ENCODE results near the gene GTF3C2. TPM values are rescaled to one million over a fixed set of nuclear protein-coding genes. Genes with fewer than 3 reads are reported as not detected.

GTF3C2 gene
- total RNA-seq, 1 donor from 2014 or later, result 54.9 TPM

GRCh38 chr2:27297195-27297594, 59.4 kb downstream of the GTF3C2 start:
- Histone ChIP-seq H3K27me3 (ENCODE audit: control insufficient read depth, insufficient read depth, low read length) (peaks cover 6% of the 10 kb centered on the region), H3K4me3 (ENCODE audit: low read depth, low read length) (no peak overlapping the region), H3K36me3 (ENCODE audit: control insufficient read depth, insufficient read depth, low read length) (no peaks in the 10 kb centered on the region)
- TF ChIP-seq CTCF (IDR thresholded peaks at IDR 0.05; ENCODE audit: insufficient read depth, low read length, poor library complexity, severe bottlenecking), result no peak
- no peak for DNase-seq (ENCODE audit: low read depth)

DNA sequence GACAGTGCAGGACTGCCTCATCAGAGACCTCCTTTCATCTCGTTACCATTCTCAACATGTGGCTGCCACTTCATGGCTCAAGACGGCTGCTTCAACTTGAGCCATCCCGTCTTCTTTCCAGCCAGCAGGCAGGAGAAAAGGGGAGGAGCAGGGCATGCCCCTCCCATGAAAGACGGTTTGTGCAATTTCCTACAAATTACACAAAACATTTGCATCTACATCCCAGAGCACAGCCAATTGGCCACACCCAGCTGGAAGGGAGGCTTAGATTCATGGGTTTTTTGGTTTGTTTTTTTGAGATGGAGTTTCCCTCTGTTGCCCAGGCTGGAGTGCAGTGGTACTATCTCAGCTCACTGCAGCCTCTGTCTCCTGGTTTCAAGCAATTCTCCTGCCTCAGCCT, 60.1 kb downstream of the GTF3C2 start:
- no peak for DNase-seq (ENCODE audit: low read depth)
- Histone ChIP-seq H3K4me3 (ENCODE audit: low read depth, low read length) (no peak overlapping the region), H3K27me3 (ENCODE audit: control insufficient read depth, insufficient read depth, low read length) (peaks cover 11% of the 10 kb centered on the region), H3K36me3 (ENCODE audit: control insufficient read depth, insufficient read depth, low read length) (no peaks in the 10 kb centered on the region)
- no peak for TF ChIP-seq CTCF (IDR thresholded peaks at IDR 0.05; ENCODE audit: insufficient read depth, low read length, poor library complexity, severe bottlenecking)

GRCh38 chr2:27294928-27295327, 61.6 kb downstream of the GTF3C2 start:
- Histone ChIP-seq H3K36me3 (ENCODE audit: control insufficient read depth, insufficient read depth, low read length) (no peaks in the 10 kb centered on the region), H3K4me3 (ENCODE audit: low read depth, low read length) (no peak overlapping the region), H3K27me3 (ENCODE audit: control insufficient read depth, insufficient read depth, low read length) (peaks cover 11% of the 10 kb centered on the region)
- no peak for TF ChIP-seq CTCF (IDR thresholded peaks at IDR 0.05; ENCODE audit: insufficient read depth, low read length, poor library complexity, severe bottlenecking)
- no peak for DNase-seq (ENCODE audit: low read depth)

- DNase-seq (ENCODE audit: low read depth), result no peak
Observed at GRCh38 chr2:27291865-27292264, 64.7 kb downstream of the GTF3C2 start.

DNA sequence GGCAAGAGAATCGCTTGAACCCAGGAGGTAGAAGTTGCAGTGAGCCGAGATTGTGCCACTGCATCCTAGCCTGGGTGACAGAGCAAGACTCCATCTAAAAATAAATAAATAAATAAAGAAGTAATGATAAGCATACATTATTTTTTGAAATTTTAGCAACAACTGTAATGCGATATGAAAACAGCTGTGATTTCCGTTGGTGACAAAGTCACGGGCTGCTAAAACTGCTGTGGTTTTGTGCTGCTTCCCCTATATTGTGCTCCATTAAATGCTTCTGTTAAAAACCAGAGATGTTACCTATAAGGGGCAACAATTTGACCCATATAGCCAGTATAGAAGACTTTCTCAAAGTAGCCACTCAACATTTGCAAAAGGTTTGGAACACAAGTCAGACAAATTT, 66.0 kb downstream of the GTF3C2 start:
- Histone ChIP-seq H3K4me3 (ENCODE audit: low read depth, low read length) (no peak overlapping the region), H3K36me3 (ENCODE audit: control insufficient read depth, insufficient read depth, low read length) (no peaks in the 10 kb centered on the region), H3K27me3 (ENCODE audit: control insufficient read depth, insufficient read depth, low read length) (peaks cover 6% of the 10 kb centered on the region)
- no peak for DNase-seq (ENCODE audit: low read depth)
- no peak for TF ChIP-seq CTCF (IDR thresholded peaks at IDR 0.05; ENCODE audit: insufficient read depth, low read length, poor library complexity, severe bottlenecking)

More at GRCh38 chr2:27291865-27292264, 64.7 kb downstream of the GTF3C2 start:
- Histone ChIP-seq H3K36me3 (ENCODE audit: control insufficient read depth, insufficient read depth, low read length) (no peaks in the 10 kb centered on the region), H3K4me3 (ENCODE audit: low read depth, low read length) (no peak overlapping the region), H3K27me3 (ENCODE audit: control insufficient read depth, insufficient read depth, low read length) (peaks cover 13% of the 10 kb centered on the region)
- no peak for TF ChIP-seq CTCF (IDR thresholded peaks at IDR 0.05; ENCODE audit: insufficient read depth, low read length, poor library complexity, severe bottlenecking)

DNA sequence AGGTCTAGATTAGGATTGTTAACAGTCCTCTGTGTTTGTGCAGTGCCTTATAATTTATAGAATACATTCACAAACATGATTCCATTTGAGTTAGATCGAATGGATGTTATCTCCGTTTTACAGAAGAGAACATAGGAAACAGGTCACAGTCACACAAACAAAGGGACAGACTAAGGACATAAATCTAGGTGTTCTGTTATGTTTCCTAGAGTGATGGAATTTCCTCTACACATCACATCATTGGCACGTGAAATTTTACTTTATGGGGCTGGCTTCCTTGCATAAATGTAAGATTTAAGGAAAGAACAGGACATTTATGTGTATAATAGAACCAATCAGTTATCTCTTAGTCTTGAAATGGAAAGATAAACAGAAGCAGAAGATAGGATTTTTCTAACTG, 68.0 kb downstream of the GTF3C2 start:
- Histone ChIP-seq H3K36me3 (ENCODE audit: control insufficient read depth, insufficient read depth, low read length) (no peaks in the 10 kb centered on the region), H3K4me3 (ENCODE audit: low read depth, low read length) (no peak overlapping the region), H3K27me3 (ENCODE audit: control insufficient read depth, insufficient read depth, low read length) (peaks cover 6% of the 10 kb centered on the region)
- no peak for TF ChIP-seq CTCF (IDR thresholded peaks at IDR 0.05; ENCODE audit: insufficient read depth, low read length, poor library complexity, severe bottlenecking)
- DNase-seq (ENCODE audit: low read depth), result no peak

Data from kidney epithelial cell (primary cell).